Fibroblast of pulmonary artery (primary cell): Measurements from ENCODE around the gene PDPR.
"Not testable (repeated sequence)": the region's sequence is repeated elsewhere in the genome, so short reads cannot be mapped to it uniquely, and the experiment has no call there.

Experiments
- DNase-seq: peaks from one replicate; pipeline ENCODE4 v3.0.0-alpha.2; 2010; ENCODE audit warnings: low read depth
- H3K4me3 ChIP-seq: replicated peaks from 2 replicates; pipeline ENCODE4 v1.5.1; 2011; ENCODE audit warnings: low read depth, mild to moderate bottlenecking, control low read depth, low read length, moderate library complexity
- TF ChIP-seq, protein P1 (sequence below): IDR thresholded peaks from 2 replicates; pipeline ENCODE4 v1.5.1; 2011; ENCODE audit warnings: mild to moderate bottlenecking, control low read depth, low read length, inconsistent platforms; ENCODE audit errors: missing control alignments

PDPR gene

DNA sequence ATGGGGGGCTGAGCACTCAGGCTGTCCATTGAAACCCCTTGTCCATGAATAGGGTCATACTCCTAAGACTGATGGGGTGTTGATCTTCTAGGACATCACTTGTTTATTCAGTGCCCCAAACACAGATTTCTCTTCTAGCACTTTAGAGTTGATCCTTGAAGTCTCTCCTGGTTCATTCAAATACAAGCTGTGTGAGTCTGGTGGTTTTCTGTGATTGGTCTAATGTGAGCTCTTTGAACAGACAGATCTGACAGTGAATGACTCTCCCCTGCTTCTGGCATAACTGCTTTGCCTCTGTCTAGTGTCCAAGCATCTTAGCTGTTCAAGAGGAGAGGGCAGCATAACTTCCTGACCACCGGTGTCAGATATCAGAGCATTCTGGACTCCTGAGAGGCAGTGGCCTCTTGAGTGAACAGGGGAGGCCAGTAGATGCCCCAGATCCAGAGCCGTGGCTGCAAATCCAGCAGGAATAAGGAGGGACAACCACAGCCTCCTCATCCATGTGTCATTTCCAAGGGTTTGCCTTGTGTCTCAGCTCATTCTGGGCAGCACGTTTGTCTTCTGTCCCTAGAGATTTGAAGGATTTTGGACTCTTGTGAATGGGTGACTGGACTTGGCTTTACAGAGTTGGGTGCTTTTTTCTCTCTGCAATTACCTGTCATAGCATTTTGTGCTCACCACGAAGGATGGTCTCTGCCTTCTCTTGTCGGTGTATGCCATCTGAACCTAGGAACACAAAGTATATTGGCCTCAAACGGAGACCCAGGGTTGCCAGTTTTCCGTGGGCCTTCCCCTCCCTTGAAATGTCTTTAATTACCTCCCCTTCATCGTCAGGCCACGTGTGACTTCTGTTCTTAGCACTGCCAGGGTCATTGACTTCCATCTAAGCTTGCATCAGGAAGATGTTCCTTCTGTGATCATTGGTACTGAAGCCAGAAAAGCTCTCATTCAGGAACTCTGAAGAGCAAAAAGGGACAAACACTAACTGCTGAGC, 45.5 kb downstream of the PDPR start:
- H3K4me3 ChIP-seq: no peak overlapping the region
- no peak for DNase-seq
- TF ChIP-seq, protein P1, sequence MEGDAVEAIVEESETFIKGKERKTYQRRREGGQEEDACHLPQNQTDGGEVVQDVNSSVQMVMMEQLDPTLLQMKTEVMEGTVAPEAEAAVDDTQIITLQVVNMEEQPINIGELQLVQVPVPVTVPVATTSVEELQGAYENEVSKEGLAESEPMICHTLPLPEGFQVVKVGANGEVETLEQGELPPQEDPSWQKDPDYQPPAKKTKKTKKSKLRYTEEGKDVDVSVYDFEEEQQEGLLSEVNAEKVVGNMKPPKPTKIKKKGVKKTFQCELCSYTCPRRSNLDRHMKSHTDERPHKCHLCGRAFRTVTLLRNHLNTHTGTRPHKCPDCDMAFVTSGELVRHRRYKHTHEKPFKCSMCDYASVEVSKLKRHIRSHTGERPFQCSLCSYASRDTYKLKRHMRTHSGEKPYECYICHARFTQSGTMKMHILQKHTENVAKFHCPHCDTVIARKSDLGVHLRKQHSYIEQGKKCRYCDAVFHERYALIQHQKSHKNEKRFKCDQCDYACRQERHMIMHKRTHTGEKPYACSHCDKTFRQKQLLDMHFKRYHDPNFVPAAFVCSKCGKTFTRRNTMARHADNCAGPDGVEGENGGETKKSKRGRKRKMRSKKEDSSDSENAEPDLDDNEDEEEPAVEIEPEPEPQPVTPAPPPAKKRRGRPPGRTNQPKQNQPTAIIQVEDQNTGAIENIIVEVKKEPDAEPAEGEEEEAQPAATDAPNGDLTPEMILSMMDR: no peak

DNA sequence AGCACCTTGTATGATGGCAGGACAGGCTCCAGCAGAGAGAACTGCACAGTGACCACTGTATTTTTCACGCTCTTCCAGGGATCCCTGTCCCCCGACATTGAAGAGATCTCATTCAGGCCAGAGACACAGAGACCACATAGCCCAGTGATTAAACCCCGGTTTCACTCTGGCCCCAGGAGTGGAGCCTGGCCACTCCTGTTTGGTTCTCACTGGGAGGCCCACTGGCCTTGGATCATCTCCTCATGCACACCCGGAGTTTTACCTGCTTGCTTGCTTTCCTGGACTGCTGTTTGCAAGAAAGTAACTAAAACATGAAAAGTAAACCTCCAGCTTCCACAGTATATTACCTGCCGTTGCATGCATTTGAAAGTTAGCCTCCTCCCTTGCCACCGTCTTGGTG, 46.3 kb downstream of the PDPR start:
- no peak overlapping the region for H3K4me3 ChIP-seq
- no peak for DNase-seq
- TF ChIP-seq, protein P1: no peak

DNA sequence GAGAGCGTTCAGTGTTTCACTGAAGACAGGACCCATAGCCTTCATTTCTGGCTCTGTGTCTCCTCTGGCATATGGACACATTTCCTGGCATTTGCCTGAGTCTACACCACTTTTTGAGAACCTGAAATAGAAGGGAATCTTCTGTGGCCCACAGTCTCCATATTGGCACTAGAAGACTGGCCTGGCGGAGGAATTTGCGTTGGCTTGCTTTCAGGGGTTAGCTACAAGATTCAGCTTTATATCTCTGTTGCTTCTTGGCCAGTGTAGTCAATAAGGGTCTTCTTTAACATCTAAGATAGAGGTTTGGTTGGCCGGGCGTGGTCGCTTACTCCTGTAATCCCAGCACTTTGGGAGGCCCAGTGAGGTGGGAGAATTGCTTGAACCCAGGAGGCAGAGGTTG, 46.7 kb downstream of the PDPR start:
- DNase-seq: no peak
- TF ChIP-seq, protein P1: no peak
- no peak overlapping the region for H3K4me3 ChIP-seq

DNA sequence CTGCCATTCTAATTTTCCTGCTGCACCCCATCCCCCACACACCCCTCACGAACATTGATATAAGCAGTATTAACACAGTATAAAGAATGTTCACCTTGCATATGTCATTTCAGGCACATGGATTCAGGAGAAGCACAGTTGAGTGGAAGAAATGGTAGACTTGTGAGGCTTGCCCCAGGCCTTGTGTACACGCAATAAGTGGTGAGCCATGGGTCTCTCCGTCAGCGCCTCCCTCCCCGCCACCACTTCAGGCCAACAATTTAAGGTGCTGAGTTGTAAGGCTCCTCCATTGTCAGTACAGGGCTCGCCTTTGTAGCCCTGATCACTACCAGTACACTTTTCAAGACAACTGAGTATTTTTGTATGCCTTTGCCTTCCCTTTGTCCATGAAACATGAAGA, 47.2 kb downstream of the PDPR start:
- DNase-seq: no peak
- TF ChIP-seq, protein P1: no peak
- H3K4me3 ChIP-seq: no peak overlapping the region

DNA sequence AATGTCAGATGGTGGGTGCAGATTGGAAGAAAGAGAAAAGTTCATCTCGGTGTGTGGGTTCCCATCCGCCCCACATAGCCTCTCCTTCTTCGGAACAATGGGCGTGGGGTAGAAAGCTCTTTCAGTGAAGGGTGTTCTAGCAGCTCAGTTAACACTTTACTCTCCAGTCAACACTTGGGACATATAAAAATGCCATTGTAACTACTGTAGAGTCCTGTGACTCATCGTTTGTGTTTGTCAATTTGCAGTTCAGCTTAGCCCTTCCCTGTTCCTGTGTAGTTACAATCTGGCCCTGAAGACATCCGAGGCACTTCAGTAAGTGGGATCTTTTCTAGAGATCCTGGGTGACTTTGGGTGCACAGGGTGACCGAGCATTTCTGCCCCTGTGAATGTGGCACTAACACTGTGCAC, 47.9 kb downstream of the PDPR start:
- peak; percentile 75 for DNase-seq
- TF ChIP-seq, protein P1: no peak
- no peak overlapping the region for H3K4me3 ChIP-seq

DNA sequence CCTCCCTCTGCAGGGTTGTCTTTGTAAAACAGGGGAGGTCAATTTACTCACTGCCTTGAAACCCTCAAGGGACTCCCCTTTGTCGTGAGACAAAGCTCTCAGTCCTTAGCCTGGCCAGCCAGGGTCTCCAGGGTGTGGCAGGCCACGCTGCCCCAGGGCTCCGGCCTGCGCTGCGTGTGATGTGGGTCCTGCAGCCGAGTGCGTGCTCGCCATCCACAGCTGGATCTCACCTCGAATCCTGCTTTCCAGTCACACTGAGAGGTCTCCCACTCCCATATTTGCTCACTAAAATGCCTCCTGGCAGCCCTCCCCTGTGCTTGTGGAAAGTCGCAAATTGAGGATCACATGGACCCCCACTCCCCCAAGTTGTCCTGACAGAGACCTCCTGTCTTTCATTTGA, 49.5 kb downstream of the PDPR start:
- DNase-seq: no peak
- H3K4me3 ChIP-seq: no peak overlapping the region
- TF ChIP-seq, protein P1: no peak

DNA sequence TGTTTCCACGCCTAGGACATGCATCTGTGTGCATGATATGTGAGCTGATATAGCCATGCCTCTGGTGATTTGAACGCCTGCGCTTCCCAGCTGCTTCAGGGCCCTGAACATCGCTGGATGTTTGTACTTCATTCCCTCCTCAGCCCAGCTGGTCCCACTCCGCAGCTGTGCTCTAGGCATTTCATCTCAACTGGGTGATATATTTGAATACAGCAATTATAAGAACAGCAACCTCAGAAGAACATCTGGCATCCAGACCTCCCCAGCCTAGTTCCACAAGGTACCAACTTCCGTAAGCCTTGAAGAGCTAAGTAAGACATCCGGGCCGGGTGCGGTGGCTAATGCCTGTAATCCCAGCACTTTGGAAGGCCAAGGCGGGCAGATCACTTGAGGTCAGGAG, 52.6 kb downstream of the PDPR start:
- DNase-seq, H3K4me3 ChIP-seq: not testable (repeated sequence)

DNA sequence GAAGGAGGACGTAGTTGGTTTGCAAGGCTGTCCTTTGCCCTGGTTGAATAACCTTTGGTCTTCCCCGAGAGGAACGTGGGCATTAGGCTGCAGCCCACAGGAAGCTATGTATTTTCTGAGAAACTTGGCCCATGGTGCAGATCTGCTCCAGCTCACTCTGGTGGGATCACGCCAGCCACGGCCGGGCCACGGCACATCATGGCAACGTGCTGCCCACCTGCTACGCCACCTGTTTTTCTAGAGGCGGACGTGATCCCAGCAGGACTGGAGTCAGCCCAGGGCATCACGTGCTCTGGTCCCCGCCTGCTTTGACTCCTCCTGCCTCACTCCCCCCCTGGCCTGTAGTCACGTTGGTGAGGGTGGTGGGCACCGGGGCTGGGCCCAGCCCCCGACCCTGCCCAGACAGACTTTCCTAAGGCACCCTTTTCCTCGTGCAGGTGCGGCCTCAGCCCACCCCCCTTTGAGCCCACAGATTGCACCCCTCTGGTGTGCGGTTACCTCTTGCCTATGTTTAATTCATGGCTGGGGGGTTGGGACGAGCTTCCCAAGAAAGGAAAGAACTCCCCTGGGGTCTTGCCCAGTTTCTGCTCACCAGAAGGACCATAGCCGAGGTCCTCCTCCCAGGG, 59.2 kb downstream of the PDPR start, which contains the start of gene CLEC18C:
Gene CLEC18C (plus strand): TSS at position 576 of the 626 bp plus-strand sequence. CDS start 492 bp downstream, outside the sequence.
- DNase-seq, H3K4me3 ChIP-seq: not testable (repeated sequence)

DNA sequence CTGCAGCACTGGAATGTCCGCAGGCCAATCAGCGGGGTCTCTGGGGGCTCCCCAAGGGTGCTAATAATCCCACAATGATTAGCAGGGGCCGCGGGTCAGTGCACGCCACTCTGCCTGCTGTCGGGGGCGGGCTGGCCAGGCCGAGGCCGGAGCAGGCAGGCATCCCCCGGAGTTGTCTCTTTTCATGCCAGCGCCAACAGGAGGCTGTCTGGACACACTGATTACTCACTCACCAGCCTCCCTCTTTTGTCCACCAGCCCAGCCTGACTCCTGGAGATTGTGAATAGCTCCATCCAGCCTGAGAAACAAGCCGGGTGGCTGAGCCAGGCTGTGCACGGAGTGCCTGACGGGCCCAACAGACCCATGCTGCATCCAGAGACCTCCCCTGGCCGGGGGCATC, 59.8 kb downstream of the PDPR start:
- DNase-seq, H3K4me3 ChIP-seq: not testable (repeated sequence)

DNA sequence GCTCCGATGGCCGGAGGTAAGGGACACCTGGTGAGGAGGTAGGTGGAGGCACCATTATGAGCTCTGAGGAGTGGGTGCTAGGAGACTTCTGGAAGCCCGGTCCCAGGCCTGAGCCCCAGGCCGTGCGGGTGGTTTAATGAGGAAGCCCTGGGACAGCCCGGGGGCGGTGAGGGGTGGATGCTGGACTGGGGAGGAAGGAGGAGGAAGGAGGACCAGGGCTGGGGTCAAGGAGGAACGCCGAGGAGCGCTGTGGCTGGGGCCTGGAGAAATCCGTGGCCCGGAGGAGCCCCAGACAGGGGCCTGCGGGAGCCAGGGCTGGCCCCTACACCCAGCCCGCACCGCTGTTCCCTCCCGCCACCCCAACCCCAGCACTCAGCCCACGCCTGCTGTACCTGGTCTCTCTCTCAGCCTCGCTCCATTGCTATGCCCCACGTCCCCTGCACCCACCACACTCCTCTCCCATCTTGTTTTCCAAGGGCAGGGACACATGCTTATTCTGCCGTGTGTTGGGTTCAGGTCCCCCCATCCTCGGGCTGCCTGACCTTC, 60.3 kb downstream of the PDPR start:
- not testable (repeated sequence) for DNase-seq, H3K4me3 ChIP-seq
